GM12878 (cell line): ENCODE measurements around the gene CLDN7. TPM values are rescaled to one million over a fixed set of nuclear protein-coding genes. Genes with fewer than 3 reads are reported as not detected.

ENCODE experiments used
- E2F8 ChIP-seq: fragments of 450-650 bp; IDR thresholded peaks from 2 replicates; pipeline ENCODE4 v1.6.1; 2018; ENCODE audit warnings: mild to moderate bottlenecking, low read depth, moderate library complexity; ENCODE audit not compliant: partially characterized antibody
- EP300 ChIP-seq, 2 experiments: fragments of 150-350 bp in 1 of 2; IDR thresholded peaks; 2 replicates each; pipeline ENCODE4 v1.6.1; 2011 to 2012; ENCODE audit warnings: low read depth in 2 of 2, low read length in 2 of 2, borderline replicate concordance in 1 of 2, improper control_type of control experiment in 1 of 2, inconsistent platforms in 1 of 2; ENCODE audit not compliant: control insufficient read depth in 1 of 2
- LARP7 ChIP-seq: fragments of 450-650 bp; IDR thresholded peaks from 2 replicates; pipeline ENCODE4 v1.6.1; 2017; ENCODE audit warnings: mild to moderate bottlenecking
- NFYB ChIP-seq: IDR thresholded peaks from 2 replicates; pipeline ENCODE4 v1.6.1; 2011; ENCODE audit warnings: low read depth, mild to moderate bottlenecking, low read length, improper control_type of control experiment, moderate library complexity; ENCODE audit not compliant: insufficient read depth
- NR2F1 ChIP-seq: fragments of 450-650 bp; conservative IDR thresholded peaks from 2 replicates; pipeline ENCODE4 v1.6.1; 2017; ENCODE audit warnings: mild to moderate bottlenecking
- POLR2A ChIP-seq: IDR thresholded peaks from 2 replicates; pipeline ENCODE4 v1.6.1; 2011; ENCODE audit warnings: low read depth, mild to moderate bottlenecking, low read length
- SMAD5 ChIP-seq: IDR thresholded peaks from 2 replicates; pipeline ENCODE4 v1.6.1; 2016; ENCODE audit warnings: antibody characterized with exemption, low read depth
- SP1 ChIP-seq: IDR thresholded peaks from one replicate; pipeline ENCODE4 v1.6.1; 2011; ENCODE audit warnings: low read depth, low read length
- SREBF1 ChIP-seq: IDR thresholded peaks from 2 replicates; pipeline ENCODE4 v1.6.1; 2012; ENCODE audit warnings: mild to moderate bottlenecking, low read length
- ZBTB40 ChIP-seq: fragments of 450-650 bp; IDR thresholded peaks from 2 replicates; pipeline ENCODE4 v1.6.1; 2016; ENCODE audit warnings: mild to moderate bottlenecking, moderate library complexity, borderline replicate concordance
- ZNF622 ChIP-seq: fragments of 450-650 bp; IDR thresholded peaks from 2 replicates; pipeline ENCODE4 v1.6.1; 2017; ENCODE audit warnings: mild to moderate bottlenecking, inconsistent platforms
- ZSCAN29 ChIP-seq: fragments of 450-650 bp; IDR thresholded peaks from 2 replicates; pipeline ENCODE4 v1.6.1; 2017; ENCODE audit warnings: mild to moderate bottlenecking, moderate library complexity
- polyA plus RNA-seq, 11 experiments: library from polyadenylated mRNA; depleted of rRNA in 4 of 11; unstranded in 6 of 11; stranded (reverse) in 5 of 11; fragments of >200 nt; fragmentation: Nextera tagmentation in 4 of 11; fragmentation: Illumina TruSeq in 1 of 11; extraction: Ambion mirVana in 4 of 11; extraction: Trizol in 1 of 11; gene quantifications; 1 replicate in 1 of 11; 2 replicates in 10 of 11; pipeline versions ENCODE4 v1.2.1 to v1.2.3, GENCODE V29; 2011 to 2016; ENCODE audit warnings: inconsistent platforms in 2 of 11, missing spikeins in 2 of 11, low read depth in 1 of 11
- total RNA-seq, 4 experiments: library from RNA; depleted of rRNA in 3 of 4; stranded (reverse); fragments of >200 nt in 3 of 4; fragmentation: Illumina TruSeq in 1 of 4; extraction: Trizol in 1 of 4; gene quantifications; 2 replicates each; pipeline versions ENCODE4 v1.2.1 to v1.2.3, GENCODE V29; 2013 to 2021
- TF ChIP-seq, protein P1 (sequence below): fragments of 450-650 bp; IDR thresholded peaks from 2 replicates; pipeline ENCODE4 v1.6.1; 2014; ENCODE audit warnings: mild to moderate bottlenecking
- TF ChIP-seq, protein P2 (sequence below): fragments of 450-650 bp; IDR thresholded peaks from 2 replicates; pipeline ENCODE4 v1.6.1; 2017; ENCODE audit warnings: low read depth, mild to moderate bottlenecking, moderate library complexity
- TF ChIP-seq, protein P3 (sequence below): IDR thresholded peaks from 2 replicates; pipeline ENCODE4 v1.6.1; 2011; ENCODE audit warnings: borderline replicate concordance, low read depth, mild to moderate bottlenecking, moderate library complexity, mixed read lengths, low read length; ENCODE audit not compliant: insufficient read depth; ENCODE audit errors: extremely low read length
- TF ChIP-seq, protein P4 (sequence below): fragments of 450-650 bp; IDR thresholded peaks from 2 replicates; pipeline ENCODE4 v1.6.1; 2016; ENCODE audit warnings: mild to moderate bottlenecking

CLDN7 gene
- total and polyA plus RNA-seq, 10 of the 15 experiments (the other 5 are each of a cell fraction or from before 2014, with no cell fraction given): 0.19 to 1.3 (median 0.36) TPM; not detected in 5

DNA sequence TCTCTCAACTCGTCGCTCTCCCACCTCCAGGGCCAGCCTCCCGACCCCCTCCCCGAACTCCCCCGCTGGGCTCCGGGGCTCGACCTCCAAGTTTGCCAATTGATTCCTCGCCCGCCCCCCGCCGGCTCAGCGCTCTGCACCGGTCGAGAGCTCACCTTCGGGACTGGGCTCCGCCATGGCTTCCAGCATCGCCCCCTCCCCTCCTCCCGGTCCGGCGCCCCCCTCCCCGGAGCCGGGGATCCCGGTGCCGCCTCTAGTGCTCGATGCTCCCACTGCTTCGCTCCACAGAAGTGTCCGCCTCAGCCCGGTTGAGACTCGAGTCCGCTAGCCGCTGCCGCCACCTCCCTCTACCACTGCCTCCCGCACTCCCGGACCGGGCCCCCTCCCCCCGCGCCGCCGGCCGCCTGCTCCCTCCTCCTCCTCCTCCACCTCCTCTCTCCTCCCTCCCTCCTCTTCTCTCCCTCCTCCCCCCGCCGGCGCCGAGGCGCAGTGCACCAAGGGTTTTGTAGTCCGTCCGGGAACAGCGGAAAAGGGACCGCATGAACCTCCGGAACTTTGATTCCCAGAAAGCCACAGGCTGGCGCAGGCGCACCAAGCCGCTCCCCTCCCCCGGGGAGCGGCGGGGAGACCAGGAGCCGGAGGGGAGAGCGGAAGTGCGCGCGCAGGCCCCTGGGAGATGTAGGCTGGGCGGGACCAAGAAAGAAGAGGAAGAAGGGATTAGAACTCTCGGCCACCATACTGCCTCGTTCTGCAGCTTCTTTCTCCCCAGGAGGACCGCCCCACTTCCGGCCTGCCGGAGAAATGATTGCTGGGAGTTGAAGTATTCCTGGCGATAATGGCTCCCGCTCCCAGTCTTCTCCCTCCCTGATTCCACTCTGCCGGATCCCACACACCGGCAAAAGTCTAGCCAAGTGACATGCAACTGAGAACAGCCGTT lies 22.9 kb downstream of the CLDN7 start, which contains the start of gene PHF23 (continued):
- TF ChIP-seq, protein P1, sequence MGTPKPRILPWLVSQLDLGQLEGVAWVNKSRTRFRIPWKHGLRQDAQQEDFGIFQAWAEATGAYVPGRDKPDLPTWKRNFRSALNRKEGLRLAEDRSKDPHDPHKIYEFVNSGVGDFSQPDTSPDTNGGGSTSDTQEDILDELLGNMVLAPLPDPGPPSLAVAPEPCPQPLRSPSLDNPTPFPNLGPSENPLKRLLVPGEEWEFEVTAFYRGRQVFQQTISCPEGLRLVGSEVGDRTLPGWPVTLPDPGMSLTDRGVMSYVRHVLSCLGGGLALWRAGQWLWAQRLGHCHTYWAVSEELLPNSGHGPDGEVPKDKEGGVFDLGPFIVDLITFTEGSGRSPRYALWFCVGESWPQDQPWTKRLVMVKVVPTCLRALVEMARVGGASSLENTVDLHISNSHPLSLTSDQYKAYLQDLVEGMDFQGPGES: no peak
- TF ChIP-seq LARP7 (peak; percentile 60; the same call in 1 of the 2 replicates), NR2F1 (no peak), NFYB (no peak), SREBF1 (peak; percentile 84), EP300 (IDR thresholded peaks at IDR 0.05; ENCODE audit: borderline replicate concordance in 1 of 2, control insufficient read depth in 1 of 2, low read depth in 2 of 2, low read length in 2 of 2) (peak in 1 of 2 experiments; percentile 14; a peak in 1 of 4 replicates), SMAD5 (no peak), ZBTB40 (peak; percentile 97), ZSCAN29 (no peak), ZNF622 (no peak), SP1 (no peak), E2F8 (peak; percentile 55), POLR2A (peak; percentile 70)
- TF ChIP-seq, protein P2, sequence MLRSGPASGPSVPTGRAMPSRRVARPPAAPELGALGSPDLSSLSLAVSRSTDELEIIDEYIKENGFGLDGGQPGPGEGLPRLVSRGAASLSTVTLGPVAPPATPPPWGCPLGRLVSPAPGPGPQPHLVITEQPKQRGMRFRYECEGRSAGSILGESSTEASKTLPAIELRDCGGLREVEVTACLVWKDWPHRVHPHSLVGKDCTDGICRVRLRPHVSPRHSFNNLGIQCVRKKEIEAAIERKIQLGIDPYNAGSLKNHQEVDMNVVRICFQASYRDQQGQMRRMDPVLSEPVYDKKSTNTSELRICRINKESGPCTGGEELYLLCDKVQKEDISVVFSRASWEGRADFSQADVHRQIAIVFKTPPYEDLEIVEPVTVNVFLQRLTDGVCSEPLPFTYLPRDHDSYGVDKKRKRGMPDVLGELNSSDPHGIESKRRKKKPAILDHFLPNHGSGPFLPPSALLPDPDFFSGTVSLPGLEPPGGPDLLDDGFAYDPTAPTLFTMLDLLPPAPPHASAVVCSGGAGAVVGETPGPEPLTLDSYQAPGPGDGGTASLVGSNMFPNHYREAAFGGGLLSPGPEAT: peak; percentile 76; the same call in 1 of the 2 replicates
- TF ChIP-seq, protein P3, sequence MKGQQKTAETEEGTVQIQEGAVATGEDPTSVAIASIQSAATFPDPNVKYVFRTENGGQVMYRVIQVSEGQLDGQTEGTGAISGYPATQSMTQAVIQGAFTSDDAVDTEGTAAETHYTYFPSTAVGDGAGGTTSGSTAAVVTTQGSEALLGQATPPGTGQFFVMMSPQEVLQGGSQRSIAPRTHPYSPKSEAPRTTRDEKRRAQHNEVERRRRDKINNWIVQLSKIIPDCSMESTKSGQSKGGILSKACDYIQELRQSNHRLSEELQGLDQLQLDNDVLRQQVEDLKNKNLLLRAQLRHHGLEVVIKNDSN: no peak
- TF ChIP-seq, protein P4, sequence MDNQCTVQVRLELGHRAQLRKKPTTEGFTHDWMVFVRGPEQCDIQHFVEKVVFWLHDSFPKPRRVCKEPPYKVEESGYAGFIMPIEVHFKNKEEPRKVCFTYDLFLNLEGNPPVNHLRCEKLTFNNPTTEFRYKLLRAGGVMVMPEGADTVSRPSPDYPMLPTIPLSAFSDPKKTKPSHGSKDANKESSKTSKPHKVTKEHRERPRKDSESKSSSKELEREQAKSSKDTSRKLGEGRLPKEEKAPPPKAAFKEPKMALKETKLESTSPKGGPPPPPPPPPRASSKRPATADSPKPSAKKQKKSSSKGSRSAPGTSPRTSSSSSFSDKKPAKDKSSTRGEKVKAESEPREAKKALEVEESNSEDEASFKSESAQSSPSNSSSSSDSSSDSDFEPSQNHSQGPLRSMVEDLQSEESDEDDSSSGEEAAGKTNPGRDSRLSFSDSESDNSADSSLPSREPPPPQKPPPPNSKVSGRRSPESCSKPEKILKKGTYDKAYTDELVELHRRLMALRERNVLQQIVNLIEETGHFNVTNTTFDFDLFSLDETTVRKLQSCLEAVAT: 0 out of 2 replicates have a peak, but pooled peaks have one; percentile 50
